HL-60 (cell line): ENCODE results near the gene EGLN3.
"Not testable (repeated sequence)": the region's sequence is repeated elsewhere in the genome, so short reads cannot be mapped to it uniquely, and the experiment has no call there.

Experiments used
- DNase-seq, 2 experiments: peaks; one replicate each; pipeline ENCODE4 v3.0.0-alpha.2; 2010 to 2020; ENCODE audit warnings: low read depth in 1 of 2, low spot score in 1 of 2
- H3K27ac ChIP-seq: fragments of 250-450 bp; sonication (Bioruptor Pico); replicated peaks from 2 replicates; pipeline ENCODE4 v1.5.1; 2020; ENCODE audit warnings: mild to moderate bottlenecking, moderate library complexity
- H3K27me3 ChIP-seq: fragments of 250-450 bp; sonication (Bioruptor Pico); 2 replicates; pipeline ENCODE4 v1.5.1; 2021; ENCODE audit warnings: mild to moderate bottlenecking, moderate library complexity; ENCODE audit not compliant: insufficient read depth, poor library complexity, severe bottlenecking
- H3K4me3 ChIP-seq: replicated peaks from 2 replicates; pipeline ENCODE4 v1.5.1; 2011; ENCODE audit warnings: mild to moderate bottlenecking, control low read depth, low read length; ENCODE audit not compliant: insufficient read depth
- CTCF ChIP-seq: IDR thresholded peaks from one replicate; pipeline ENCODE4 v1.5.1; 2011; ENCODE audit warnings: low read length, control low read depth, inconsistent platforms; ENCODE audit not compliant: insufficient read depth
- GABPA ChIP-seq: IDR thresholded peaks from 2 replicates; pipeline ENCODE4 v1.6.1; 2012; ENCODE audit warnings: low read depth
- POLR2AphosphoS5 ChIP-seq: IDR thresholded peaks from 2 replicates; pipeline ENCODE4 v1.6.1; 2012; ENCODE audit warnings: low read depth
- REST ChIP-seq: IDR thresholded peaks from 2 replicates; pipeline ENCODE4 v1.6.1; 2012; ENCODE audit warnings: low read depth; ENCODE audit not compliant: insufficient replicate concordance
- SPI1 ChIP-seq: IDR thresholded peaks from 2 replicates; pipeline ENCODE4 v1.6.1; 2012; ENCODE audit warnings: low read depth, mild to moderate bottlenecking, borderline replicate concordance

EGLN3 gene

DNA sequence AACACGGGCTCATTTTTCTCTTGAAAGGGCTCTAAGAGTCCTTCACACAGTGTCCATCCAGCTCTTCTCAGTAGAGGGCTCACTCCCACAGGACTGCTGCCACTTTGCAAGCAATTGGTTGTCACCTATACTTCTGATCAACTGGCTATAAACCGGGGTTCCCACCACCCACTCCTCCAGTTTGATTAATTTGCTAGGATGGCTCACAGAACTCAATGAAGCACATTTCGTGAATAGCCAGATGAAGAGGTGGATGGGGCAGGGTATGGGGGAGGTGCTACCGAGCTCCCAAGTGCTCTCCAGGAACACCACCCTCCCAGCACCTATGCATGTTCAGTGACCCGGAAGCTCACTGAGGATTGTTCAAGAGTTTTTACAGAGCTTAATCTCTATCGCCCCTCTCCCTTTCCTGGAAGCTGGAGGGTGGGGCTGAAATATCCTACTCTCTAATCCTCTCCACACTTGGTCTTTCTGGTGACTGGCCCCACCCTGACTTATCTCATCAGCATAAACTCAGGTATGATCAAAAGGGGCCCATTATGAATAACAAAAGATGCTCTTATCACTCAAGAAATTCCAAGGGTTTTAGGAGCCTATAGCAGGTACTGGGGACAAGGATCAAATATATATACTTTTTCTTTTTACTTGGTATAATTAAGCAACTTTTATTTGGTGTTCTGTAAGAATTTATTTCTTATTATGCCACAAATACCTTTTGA is 13.9 kb upstream of the EGLN3 start:
- no peak for DNase-seq
- no peak for TF ChIP-seq REST
- TF ChIP-seq SPI1: no peak
- no peak for TF ChIP-seq CTCF
- no peak for TF ChIP-seq POLR2AphosphoS5
- TF ChIP-seq GABPA: no peak
- H3K27ac ChIP-seq: no peak overlapping the region

DNA sequence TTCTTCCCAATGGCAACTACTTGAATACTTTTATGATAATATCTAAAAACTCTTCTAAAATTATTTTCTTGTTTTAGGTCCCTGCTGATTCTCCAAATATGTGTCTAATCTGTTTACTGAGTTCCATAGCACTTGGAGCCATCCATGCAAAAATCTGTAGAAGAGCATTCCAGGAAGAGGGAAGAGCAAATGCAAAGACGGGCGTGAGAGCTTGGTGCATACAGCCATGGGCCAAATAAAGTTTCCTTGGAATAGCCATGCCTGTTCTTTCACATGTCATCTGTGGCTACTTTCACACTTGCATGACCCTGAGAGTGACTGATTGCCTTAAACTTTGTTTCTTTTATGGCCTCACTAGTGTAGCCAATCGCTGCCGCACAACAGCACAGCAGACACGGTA is 13.0 kb upstream of the EGLN3 start:
- no peak for TF ChIP-seq CTCF
- no peak for TF ChIP-seq REST
- TF ChIP-seq GABPA: no peak
- no peak overlapping the region for H3K27ac ChIP-seq
- no peaks in the 10 kb centered on the region for H3K27me3 ChIP-seq
- no peak overlapping the region for H3K4me3 ChIP-seq
- DNase-seq: no peak

More for the DNA sequence above, 13.9 kb upstream of the EGLN3 start:
- no peak overlapping the region for H3K4me3 ChIP-seq
- no peaks in the 10 kb centered on the region for H3K27me3 ChIP-seq

GRCh38 chr14:33962466-33962865 is 11.6 kb upstream of the EGLN3 start:
- not testable (repeated sequence) for H3K27me3 ChIP-seq, H3K27ac ChIP-seq, H3K4me3 ChIP-seq

DNA sequence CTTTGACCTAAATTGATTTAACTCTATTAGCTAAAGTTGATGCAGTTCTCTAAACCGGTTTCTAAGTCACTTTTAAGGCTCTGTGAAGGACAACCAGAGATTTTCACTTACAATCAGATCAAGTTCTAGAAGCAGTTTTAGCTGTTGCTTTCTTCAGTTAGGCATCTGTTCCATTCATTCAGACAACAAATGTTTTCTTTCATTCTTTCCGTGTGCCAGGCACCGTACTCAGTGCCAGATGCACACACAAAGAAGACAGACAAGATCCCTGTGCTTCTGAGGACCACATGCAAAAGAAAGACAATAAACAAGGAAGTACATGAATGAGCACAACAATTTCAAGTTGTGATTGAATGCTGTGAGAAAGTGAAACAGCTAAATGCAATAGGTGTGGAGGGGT is 11.1 kb upstream of the EGLN3 start:
- Histone ChIP-seq H3K27me3 (no peaks in the 10 kb centered on the region), H3K27ac (no peak overlapping the region), H3K4me3 (no peak overlapping the region)
- DNase-seq: no peak
- TF ChIP-seq CTCF: no peak
- TF ChIP-seq POLR2AphosphoS5: no peak
- no peak for TF ChIP-seq SPI1

More at GRCh38 chr14:33962466-33962865, 11.6 kb upstream of the EGLN3 start:
- not testable (repeated sequence) for DNase-seq
